Erythroblast (primary cell): Measurements from ENCODE around the gene SAMD4A.

Source experiments
- GATA1 ChIP-seq: IDR thresholded peaks from 2 replicates; pipeline ENCODE4 v1.6.1; 2011; ENCODE audit warnings: low read depth, mild to moderate bottlenecking, control low read depth, low read length, moderate library complexity
- POLR2A ChIP-seq: IDR thresholded peaks from 2 replicates; pipeline ENCODE4 v1.6.1; 2011; ENCODE audit warnings: mild to moderate bottlenecking, low read length

DNA sequence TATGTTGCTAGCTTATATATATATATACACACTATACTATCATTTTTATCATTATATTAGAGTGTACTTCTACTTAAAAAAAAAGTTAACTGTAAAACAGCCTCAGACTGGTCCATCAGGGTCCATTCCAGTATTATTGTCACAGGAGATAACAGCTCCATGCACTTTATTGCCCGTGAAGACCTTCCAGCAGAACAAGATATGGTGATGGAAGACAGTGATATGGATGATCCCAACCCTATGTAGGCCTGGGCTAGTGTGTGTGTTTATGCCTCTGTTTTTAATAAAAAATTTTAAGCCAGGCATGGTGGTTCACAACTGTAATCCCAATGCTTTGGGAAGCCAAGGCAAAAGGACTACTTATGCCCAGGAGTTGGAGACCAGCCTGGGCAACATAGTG is 249.5 kb downstream of the SAMD4A start:
- no peak for TF ChIP-seq GATA1
- TF ChIP-seq POLR2A = no peak
